ENCODE measurements around the gene UQCC5.

GRCh38 chr3:52492059-52492458 is 44.3 kb upstream of the UQCC5 start:
- no peak for TF ChIP-seq ZFP30 (CRISPR knock-in tag; IDR thresholded peaks at IDR 0.05)
- no peak for TF ChIP-seq ZFP3 (CRISPR knock-in tag; IDR thresholded peaks at IDR 0.05)
- TF ChIP-seq RARB (CRISPR knock-in tag; IDR thresholded peaks at IDR 0.05): no peak
- no peak for TF ChIP-seq PATZ1 (CRISPR knock-in tag; IDR thresholded peaks at IDR 0.05; ENCODE audit: borderline replicate concordance)
- TF ChIP-seq OSR1 (CRISPR knock-in tag; IDR thresholded peaks at IDR 0.05): no peak
- TF ChIP-seq ZNF565 (CRISPR knock-in tag; conservative IDR thresholded peaks at IDR 0.05; ENCODE audit: low read depth): no peak
- no peak for TF ChIP-seq ZNF70 (CRISPR knock-in tag; IDR thresholded peaks at IDR 0.05)
- TF ChIP-seq SNAI2 (CRISPR knock-in tag; IDR thresholded peaks at IDR 0.05): no peak
- no peak for TF ChIP-seq ESRRG (CRISPR knock-in tag; IDR thresholded peaks at IDR 0.05)
- TF ChIP-seq BACH2 (CRISPR knock-in tag; IDR thresholded peaks at IDR 0.05; ENCODE audit: borderline replicate concordance): no peak

All from SK-N-SH treated with all-trans-retinoic acid at 6 μM for 48 hours (cell line).